KMS-11 (cell line): ENCODE results near the gene SMTNL2.

Experiments used
- H2AFZ ChIP-seq: fragments of 200-600 bp; sonication (generic); 2 replicates; pipeline ENCODE4 v1.6.1; 2016; ENCODE audit warnings: antibody characterized with exemption, mixed run types, low read depth
- H3K27ac ChIP-seq: fragments of 200-600 bp; sonication (generic); 2 replicates; pipeline ENCODE4 v1.6.1; 2016; ENCODE audit warnings: mild to moderate bottlenecking, mixed run types
- H3K27me3 ChIP-seq: fragments of 200-600 bp; sonication (generic); 2 replicates; pipeline ENCODE4 v1.6.1; 2017; ENCODE audit warnings: mild to moderate bottlenecking, low read depth, mixed run types, moderate library complexity; ENCODE audit not compliant: insufficient read depth
- H3K36me3 ChIP-seq: fragments of 200-600 bp; sonication (generic); 2 replicates; pipeline ENCODE4 v1.6.1; 2017; ENCODE audit warnings: mild to moderate bottlenecking, mixed run types; ENCODE audit not compliant: insufficient read depth
- H3K4me1 ChIP-seq: fragments of 200-600 bp; sonication (generic); 2 replicates; pipeline ENCODE4 v1.6.1; 2016; ENCODE audit warnings: mild to moderate bottlenecking, low read depth, mixed run types; ENCODE audit not compliant: poor library complexity, severe bottlenecking
- H3K4me2 ChIP-seq: fragments of 200-600 bp; sonication (generic); 2 replicates; pipeline ENCODE4 v1.7.0; 2016; ENCODE audit warnings: mild to moderate bottlenecking, mixed run types
- H3K4me3 ChIP-seq: fragments of 200-600 bp; sonication (generic); IDR thresholded peaks from 2 replicates; pipeline ENCODE4 v1.6.1; 2017; ENCODE audit warnings: low read depth, low read length, mixed read lengths; ENCODE audit not compliant: insufficient read depth
- H3K79me2 ChIP-seq: fragments of 200-600 bp; sonication (generic); 2 replicates; pipeline ENCODE4 v1.6.1; 2016; ENCODE audit warnings: low read depth, mixed run types; ENCODE audit not compliant: insufficient read depth
- H3K9ac ChIP-seq: fragments of 200-600 bp; sonication (generic); 2 replicates; pipeline ENCODE4 v1.6.1; 2016; ENCODE audit warnings: mild to moderate bottlenecking, mixed run types
- H4K20me1 ChIP-seq: fragments of 200-600 bp; sonication (generic); 2 replicates; pipeline ENCODE4 v1.6.1; 2016; ENCODE audit warnings: mild to moderate bottlenecking, mixed run types; ENCODE audit not compliant: insufficient read depth
- TF ChIP-seq, protein P1 (sequence below): fragments of 200-600 bp; sonication (generic); conservative IDR thresholded peaks from 2 replicates; pipeline ENCODE4 v1.6.1; 2017; ENCODE audit warnings: low read depth, mild to moderate bottlenecking, antibody characterized with exemption, low read length, moderate library complexity, mixed read lengths

SMTNL2 gene

DNA sequence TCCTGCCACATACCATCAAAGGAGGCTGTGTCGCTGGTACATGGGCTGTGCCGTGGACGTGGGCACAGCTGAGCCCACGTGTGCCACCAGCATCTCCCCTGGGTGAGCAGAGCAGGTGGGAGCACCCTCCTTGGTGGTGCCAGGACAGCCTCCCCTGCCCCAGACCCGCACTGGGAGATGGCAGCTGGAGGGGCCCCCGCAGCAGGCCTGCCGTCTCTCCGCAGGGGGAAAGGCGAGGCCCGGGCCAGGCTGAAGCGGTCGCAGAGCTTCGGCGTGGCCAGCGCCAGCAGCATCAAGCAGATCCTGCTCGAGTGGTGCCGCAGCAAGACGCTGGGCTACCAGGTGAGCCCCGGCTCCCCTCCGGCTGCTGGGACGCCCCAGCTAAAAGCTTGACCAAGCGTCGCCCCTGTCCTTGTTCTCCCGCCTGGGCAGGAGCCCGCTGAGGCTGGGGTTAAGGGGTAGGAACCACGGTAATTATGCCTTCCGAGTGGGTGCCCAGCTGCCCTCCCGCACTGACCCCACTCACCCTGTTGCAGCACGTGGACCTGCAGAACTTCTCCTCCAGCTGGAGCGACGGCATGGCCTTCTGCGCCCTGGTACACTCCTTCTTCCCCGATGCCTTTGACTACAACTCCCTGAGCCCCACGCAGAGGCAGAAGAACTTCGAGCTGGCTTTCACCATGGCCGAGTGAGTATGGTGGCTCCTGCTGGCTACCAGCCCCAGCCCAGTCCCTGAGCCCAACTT is 12.5 kb downstream of the SMTNL2 start:
- no peaks in the 10 kb centered on the region for H4K20me1 ChIP-seq
- no peak overlapping the region for H3K4me2 ChIP-seq
- H3K27ac ChIP-seq = no peak overlapping the region
- no peak overlapping the region for H3K4me3 ChIP-seq
- TF ChIP-seq, protein P1, sequence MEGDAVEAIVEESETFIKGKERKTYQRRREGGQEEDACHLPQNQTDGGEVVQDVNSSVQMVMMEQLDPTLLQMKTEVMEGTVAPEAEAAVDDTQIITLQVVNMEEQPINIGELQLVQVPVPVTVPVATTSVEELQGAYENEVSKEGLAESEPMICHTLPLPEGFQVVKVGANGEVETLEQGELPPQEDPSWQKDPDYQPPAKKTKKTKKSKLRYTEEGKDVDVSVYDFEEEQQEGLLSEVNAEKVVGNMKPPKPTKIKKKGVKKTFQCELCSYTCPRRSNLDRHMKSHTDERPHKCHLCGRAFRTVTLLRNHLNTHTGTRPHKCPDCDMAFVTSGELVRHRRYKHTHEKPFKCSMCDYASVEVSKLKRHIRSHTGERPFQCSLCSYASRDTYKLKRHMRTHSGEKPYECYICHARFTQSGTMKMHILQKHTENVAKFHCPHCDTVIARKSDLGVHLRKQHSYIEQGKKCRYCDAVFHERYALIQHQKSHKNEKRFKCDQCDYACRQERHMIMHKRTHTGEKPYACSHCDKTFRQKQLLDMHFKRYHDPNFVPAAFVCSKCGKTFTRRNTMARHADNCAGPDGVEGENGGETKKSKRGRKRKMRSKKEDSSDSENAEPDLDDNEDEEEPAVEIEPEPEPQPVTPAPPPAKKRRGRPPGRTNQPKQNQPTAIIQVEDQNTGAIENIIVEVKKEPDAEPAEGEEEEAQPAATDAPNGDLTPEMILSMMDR = no peak
- peaks cover 40% of the 10 kb centered on the region; the same call in 1 of the 2 replicates for H3K27me3 ChIP-seq
- no peak overlapping the region for H2AFZ ChIP-seq
- no peaks in the 10 kb centered on the region for H3K4me1 ChIP-seq
- H3K9ac ChIP-seq = no peak overlapping the region
- no peaks in the 10 kb centered on the region for H3K79me2 ChIP-seq
- H3K36me3 ChIP-seq = no peaks in the 10 kb centered on the region

DNA sequence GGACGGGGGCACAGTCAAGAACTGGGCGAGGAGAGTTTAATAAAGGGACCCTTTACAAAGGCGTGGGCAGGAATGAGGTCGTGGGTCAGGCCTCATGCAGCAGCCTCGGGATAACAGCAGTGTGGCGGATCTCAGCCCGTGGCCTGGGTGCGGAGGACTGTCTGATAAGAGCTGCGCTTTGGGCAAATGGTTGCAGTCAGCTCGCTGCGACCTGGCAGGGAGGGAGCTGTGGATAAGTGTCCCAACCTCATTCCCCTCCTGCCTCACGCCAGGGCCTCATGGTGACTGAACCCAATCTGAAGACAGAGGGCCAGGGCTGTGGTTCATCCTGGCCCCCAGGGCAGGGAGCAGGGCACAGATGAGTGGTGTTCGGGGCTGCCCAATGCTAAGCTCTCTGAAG is 13.6 kb downstream of the SMTNL2 start:
- no peak overlapping the region for H3K27ac ChIP-seq
- H3K4me3 ChIP-seq = no peak overlapping the region
- H3K4me2 ChIP-seq = no peak overlapping the region
- no peaks in the 10 kb centered on the region for H3K79me2 ChIP-seq
- no peaks in the 10 kb centered on the region for H4K20me1 ChIP-seq
- no peak overlapping the region for H3K9ac ChIP-seq
- H2AFZ ChIP-seq = no peak overlapping the region
- no peaks in the 10 kb centered on the region for H3K4me1 ChIP-seq
- H3K27me3 ChIP-seq = peaks cover 35% of the 10 kb centered on the region; the same call in 1 of the 2 replicates
- H3K36me3 ChIP-seq = no peaks in the 10 kb centered on the region
- TF ChIP-seq, protein P1 = no peak

DNA sequence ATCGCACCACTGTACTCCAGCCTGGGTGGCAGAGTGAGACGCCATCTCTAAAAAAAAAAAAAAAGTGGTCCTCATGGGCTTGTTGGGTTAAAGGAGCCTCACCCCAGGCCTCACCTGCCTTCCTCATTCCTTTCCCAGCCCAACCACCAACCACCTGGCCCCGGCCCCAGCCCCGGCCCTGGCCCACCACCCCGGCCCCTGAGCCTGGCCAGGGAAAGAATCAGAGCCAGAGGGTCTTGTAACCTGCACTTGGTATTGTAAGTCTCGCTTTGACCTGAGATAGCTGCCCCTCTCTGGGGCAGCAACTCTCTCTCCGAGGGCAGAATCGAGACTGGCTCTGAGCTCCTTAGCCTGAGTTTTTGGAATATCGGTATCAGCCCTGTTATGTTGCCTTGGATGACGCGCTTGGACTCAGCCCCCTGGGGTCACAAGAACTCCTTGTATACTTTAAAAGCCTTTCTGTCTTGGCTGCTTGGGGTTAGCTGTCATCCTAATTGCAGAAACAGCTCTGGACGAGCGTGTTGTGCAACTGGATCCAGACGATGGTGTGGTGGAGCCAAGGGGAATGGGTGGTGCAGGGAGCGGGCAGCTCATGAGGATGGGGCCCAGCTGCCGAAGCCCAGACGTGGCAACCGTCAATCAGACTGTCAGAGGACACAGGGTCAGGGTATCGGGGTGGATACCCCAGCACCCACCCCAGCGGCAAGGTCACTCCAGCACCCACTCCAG is 14.6 kb downstream of the SMTNL2 start:
- TF ChIP-seq, protein P1 = no peak
- Histone ChIP-seq H3K27ac (no peak overlapping the region), H4K20me1 (no peaks in the 10 kb centered on the region), H2AFZ (no peak overlapping the region), H3K4me2 (no peak overlapping the region), H3K79me2 (no peaks in the 10 kb centered on the region), H3K9ac (no peak overlapping the region), H3K27me3 (peaks cover 32% of the 10 kb centered on the region; the same call in 1 of the 2 replicates), H3K4me1 (no peaks in the 10 kb centered on the region), H3K36me3 (no peaks in the 10 kb centered on the region), H3K4me3 (no peak overlapping the region)

DNA sequence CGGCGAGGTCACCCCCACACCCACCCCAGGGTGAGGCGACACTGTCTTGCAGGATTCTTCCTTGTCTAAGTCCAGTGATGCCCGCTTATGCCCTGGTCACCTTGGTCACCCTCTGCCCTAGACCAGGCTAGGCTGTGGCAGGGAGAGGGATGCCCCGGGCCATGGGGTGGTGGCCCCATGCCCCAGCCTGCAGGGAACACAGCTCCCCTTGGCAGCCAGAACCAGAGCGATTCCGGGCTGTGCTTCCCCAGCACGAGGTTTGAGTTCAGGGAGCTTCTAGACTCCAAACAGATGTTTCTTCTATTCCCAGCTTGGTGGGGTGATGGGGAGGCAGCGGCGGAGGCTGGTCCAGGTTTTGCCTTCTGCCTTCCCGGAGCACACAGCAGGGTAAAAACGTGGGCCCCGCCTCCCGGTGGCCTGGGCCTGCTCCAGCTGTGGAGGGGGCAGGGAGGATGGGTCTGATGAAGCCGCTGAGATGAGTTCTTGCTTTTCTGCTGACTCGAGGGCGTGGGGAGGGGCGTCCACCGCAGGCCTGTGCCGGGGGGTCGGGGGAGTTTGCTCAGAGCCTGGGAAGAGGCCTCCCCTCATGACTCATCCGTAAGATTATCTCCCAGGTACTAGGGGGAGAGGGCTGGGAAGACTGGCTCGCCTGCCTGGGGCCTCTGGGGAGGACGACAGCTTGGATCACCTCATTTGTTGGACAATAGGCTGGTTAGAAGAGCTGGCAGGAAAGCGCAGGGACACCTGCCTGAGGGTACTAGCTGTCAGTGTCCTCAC is 15.4 kb downstream of the SMTNL2 start:
- H2AFZ ChIP-seq = no peak overlapping the region
- H3K9ac ChIP-seq = no peak overlapping the region
- H3K27ac ChIP-seq = no peak overlapping the region
- no peak overlapping the region for H3K4me2 ChIP-seq
- no peaks in the 10 kb centered on the region for H3K4me1 ChIP-seq
- H3K36me3 ChIP-seq = no peaks in the 10 kb centered on the region
- H3K4me3 ChIP-seq = no peak overlapping the region
- H3K79me2 ChIP-seq = no peaks in the 10 kb centered on the region
- H4K20me1 ChIP-seq = no peaks in the 10 kb centered on the region
- TF ChIP-seq, protein P1 = no peak
- H3K27me3 ChIP-seq = peaks cover 32% of the 10 kb centered on the region; the same call in 1 of the 2 replicates
